Measurements from ENCODE around the gene CDRT15.
"Not testable (repeated sequence)": the region's sequence is repeated elsewhere in the genome, so short reads cannot be mapped to it uniquely, and the experiment has no call there.

Gene CDRT15

DNA sequence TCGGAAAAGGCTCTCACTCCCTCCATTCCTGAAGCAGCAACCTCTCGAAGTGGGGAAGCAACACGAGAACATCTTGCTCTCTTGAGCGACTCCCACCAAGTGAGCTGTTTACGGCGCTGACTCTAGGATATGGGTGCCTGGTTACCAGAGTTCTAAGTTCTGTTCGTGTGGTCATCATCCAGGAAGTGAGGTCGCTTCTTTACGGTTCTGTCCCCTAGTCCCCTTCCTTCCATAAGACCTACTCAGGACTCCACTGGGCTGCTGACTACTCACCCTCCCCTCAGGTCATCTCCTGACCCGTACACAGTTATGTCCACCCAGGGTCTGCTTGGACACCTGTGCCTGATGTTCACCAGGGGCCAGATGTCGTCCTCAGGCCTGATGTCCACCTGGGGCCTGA, at the start of gene CDRT15:
Gene CDRT15 (minus strand): TSS at position 101 of the 400 bp plus-strand sequence. CDS start 29 bp downstream, at position 72.
- not testable (repeated sequence) for DNase-seq

DNA sequence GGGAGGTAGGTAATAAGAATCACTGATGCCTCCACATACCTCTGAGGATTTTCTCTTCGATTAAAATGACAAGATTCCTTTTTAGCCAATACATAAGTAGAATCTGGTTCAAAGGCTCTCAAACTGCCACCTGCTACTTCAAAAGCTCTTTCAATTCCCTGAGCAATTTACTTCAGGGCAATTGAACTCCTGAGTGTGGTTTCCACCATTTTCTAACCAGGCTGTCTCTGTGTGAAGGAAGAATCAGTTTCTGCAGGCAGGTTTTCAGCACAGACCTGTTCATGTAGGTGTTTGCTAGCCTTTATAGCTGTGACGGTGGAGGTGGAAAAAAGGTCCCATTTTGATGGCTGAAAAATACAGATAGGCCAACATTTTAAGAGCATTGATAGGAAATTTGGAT, 46.1 kb upstream of the CDRT15 start:
- DNase-seq = no peak

DNA sequence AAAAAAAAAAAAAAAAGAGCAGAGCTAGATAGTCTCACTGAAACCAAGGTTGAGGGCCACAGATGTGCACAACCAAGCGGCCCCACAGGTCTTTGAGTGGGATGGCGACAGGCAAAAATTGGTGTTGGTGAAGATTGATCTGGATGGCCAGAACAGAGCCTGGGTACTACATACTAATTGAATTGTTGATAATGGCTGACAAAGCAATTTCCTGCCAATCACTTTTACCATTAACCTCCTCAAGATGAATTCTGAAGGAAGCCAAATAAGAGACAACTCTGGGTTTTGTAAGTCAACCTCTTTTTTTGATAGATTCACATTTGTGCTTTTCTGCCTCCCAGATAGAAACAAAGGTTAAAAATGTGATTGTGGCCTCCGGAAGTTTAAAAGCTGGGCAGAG, 44.9 kb upstream of the CDRT15 start:
- no peak for DNase-seq

DNA sequence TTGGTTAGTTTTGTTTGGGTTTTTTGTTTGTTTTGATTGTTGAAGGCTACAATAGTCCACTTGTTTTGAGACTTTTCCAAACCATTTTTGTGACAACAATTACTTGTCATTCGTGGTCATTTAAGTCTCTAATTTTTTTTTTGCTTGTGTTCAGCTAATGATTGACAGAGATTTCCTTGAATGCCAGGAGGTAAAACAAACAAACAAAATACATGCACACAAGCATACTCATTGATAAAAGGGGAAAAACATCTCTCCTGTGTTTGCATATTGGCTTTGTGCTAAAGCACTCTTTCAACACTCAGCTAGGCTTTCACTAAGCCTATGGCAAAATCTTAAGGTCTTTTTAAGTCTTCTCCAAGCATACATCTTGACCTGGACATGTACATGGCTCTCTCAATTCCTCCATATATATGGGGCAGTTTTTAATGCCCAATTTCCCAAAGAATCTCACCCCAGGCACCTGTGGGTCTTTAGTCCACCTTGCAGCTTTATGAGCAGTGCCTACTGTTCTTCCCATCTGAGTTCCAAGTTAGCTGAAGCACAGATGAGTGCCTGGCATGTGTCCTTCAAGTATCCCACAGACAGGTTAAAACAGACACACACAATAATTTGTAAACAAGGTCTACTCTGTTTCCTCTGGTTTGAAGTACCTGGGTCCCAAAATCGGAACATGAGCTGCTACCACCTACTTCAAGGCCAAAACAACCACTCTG, 40.0 kb upstream of the CDRT15 start:
- no peak for DNase-seq

DNA sequence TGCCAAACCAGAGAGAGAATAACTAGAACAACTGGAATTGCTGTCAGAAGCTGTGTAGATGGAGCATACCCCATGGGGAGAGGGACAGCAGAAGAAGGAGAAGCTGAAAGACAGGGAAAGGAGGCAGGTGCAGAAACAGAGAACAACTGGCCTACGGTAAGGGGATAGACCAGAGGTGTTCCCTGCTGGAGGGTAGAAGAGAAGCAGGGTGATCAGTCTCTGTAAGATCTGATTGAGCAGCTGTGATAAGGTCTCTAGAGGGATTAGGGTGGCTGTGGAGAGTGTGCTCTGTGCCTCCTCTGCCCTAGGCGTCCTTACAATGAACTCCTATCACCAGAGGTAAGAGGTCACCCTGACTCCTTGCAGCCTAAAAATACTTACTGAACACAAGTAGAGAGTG, 33.8 kb upstream of the CDRT15 start:
- no peak for DNase-seq

DNA sequence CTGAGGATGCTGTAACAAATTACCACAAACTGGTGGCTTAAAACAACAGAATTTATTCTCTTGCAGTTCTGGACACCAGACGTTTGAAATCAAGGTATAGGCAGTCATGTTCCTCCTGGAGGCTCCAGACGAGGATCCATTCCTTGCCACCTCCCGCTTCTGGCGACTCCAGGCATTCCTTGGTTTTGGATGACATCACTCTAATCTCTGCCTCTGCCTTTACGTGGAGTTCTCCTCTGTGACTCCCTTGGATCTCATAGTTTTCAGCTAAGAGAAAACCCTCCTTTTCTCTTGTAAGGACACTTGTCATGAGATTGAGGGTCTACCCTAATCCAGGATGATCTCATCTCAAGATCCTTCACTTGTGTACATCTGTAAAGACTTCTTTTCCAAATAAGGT, 32.8 kb upstream of the CDRT15 start:
- no peak for DNase-seq

DNA sequence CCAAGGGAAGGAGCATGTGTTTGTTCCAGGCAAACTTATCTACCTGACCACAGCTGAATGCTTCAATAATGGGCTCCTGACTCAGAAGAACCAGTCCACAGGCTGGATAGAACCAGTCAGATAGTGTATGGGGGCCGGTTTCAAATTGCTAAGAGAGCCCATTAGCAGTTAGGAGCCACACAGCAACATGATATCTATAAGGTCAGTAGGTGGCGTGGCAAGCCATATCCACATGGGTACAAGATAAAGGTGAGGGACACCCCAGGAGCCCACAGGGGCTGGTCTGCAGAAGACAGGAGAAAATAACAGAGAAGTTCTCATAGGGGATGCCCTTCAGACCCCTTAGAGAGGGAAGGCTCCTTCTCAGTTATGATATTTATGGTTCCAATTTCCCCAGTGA, 31.6 kb upstream of the CDRT15 start:
- DNase-seq = peak in 1 of 3 donors; percentile 6

DNA sequence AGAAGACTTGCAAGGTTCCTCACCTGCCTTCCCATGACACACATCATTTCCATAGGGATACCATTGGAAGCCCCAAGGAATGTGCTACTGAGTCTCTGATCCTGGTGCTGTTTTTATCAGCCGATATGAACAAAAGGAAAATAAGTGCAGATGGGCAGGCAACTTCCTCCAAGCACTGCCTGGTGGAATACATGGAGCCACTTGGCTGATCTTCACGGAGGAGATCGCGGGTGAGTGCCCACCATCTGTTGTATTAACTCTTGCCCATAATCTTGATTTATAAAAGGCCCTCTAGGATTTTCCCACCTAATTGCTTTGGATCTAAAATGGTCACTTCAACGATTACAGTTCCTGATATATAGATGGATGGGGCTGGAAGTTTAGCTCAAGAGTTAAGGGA, 24.7 kb upstream of the CDRT15 start:
- DNase-seq = no peak

DNA sequence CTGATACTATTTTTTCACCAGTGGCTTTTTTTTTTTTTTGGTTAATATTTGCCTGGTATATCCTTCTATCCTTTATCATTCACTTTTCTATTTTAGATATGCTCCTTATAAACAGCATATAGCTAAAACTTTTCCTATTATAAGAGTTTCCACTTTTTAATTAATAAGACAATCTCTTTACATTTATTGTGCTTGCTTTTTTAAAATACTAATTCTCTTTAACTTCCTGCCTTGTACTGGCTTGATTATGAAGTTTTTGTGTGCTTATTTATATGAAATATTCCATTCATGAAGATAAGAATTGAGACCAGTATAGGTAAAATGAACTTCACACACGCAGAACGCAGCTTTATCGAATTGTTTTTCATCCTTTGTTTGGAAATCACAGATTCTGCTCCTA, 9.0 kb upstream of the CDRT15 start:
- no peak for DNase-seq

DNA sequence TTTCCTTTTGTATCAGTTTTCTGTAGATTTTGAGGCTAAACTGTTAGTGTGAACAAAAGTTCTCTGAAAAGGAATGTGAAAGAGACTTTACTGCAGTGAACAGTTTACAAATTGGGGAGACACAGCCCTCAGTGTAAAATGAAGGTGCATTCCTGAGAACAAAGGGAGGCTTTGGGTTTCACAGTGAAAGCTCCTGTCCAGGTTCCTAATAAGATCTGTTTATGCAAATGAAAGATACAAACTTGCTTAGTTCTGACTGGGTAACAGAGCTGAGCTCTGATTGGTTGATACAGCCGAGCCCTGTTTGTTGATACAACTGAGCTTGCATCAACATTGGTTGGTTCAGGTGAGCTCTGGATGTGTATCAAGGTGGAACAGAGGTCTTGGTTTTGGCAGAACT, 8.3 kb upstream of the CDRT15 start:
- no peak for DNase-seq

DNA sequence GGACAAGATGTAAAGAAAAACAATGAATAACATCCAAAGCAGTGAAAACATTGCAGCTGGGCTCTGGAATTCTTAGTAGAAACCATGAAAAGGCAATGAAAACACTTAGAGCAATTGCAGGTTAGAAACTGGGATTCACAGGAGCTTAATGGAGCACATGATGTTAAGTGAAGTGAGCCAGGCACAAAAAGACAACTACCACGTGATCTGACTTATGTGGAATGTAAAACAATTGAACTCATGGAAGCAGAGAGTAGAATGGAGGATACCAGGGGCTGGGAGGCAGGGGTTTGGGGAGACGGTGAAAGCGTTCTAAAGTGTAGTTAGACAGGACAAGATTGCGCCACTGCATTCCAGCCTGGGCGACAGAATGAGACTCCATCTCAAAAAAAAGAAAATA, 2.6 kb upstream of the CDRT15 start:
- not testable (repeated sequence) for DNase-seq

DNA sequence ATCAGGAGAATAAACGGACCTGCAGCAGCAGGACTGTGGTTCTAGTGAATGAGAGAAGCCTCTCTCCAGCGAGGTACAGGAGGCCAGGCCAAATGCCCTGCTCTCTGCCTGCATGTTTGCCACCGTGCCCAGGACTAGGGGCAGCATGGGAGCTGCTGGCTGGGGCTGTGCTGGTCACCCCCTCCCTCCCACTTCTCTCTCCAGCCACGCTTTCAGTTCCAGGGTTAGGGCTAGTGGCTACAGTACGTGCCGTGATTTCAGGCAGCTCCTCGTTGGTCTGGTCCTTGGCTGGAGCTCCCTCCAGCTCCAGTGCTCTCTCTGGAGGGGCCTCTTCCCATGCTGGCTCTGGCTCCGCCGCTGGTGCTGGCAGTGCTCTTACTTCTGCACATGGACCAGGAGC, 630 bp downstream of the CDRT15 start:
- DNase-seq = not testable (repeated sequence)

DNA sequence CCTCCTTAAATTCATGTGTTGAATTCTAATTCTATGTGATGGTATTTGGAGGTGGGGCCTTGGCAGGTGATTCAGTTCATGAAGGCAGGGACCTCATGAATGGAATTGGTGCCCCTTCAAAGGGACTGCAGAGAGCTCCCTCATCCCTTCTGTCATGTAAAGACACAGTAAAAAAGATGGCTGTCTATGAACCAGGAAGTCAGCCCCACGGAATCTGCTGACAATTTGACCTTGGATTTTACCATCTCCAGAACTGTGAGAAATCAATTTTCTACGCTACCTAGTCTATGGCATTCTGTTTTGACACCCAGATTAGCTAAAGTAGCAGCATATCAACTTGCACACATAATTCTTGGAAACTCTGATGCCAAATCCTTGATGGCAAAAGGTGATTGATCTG, 1.6 kb downstream of the CDRT15 start:
- DNase-seq = not testable (repeated sequence)

DNA sequence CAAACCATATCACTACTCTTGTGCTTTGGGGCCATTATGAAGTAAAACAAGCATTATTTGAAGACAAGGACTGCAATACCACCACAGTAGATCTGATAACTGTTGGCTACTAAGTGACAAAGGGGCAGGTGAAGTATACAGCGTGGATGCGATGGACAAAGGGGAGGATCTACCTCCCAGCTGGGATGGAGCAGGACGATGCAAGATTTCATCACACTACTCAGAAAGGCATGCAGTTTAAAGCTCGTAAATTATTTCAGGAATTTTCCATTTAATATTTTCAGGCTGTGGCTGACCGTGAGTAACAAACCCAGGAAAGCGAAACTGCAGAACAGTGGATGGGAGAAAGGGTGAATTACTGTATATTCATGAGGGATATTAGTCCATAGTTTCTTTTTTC, 5.5 kb downstream of the CDRT15 start:
- not testable (repeated sequence) for DNase-seq

DNA sequence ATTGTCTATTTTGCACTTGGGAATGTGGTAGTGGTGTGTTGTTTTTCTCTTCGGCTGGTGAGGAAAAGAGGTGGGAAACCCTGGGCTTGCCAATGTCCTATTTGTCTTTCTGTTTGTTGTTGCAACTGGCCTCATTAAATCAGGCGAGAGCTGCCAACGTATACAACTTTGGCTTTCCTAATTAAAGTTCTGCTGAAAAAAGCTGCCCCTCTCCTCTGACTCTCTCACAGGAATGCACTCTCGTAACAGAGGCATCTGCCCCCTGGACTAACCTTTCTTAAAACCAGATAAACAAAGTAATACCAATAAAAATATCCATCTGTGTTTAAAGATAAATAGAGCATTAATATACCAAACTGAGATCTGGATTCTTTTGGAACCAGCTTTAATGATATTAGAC, 7.8 kb downstream of the CDRT15 start:
- DNase-seq = no peak

DNA sequence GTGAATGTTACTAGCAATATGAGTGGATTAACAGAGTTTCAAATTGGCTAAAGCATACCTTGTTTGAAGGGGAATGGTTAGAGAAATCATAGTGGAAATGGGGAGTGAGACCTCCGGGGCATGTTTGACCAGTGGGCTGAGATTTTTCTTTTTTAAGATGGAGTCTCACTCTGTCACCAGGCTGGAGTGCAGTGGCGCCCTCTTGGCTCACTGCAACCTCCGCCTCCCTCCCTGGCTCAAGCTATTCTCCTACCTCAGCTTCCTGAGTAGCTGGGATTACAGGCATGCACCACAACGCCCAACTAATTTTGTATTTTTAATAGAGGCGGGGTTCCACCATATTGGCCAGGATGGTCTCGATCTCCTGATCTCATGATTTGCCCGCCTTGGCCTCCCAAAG, 9.6 kb downstream of the CDRT15 start:
- DNase-seq = no peak

DNA sequence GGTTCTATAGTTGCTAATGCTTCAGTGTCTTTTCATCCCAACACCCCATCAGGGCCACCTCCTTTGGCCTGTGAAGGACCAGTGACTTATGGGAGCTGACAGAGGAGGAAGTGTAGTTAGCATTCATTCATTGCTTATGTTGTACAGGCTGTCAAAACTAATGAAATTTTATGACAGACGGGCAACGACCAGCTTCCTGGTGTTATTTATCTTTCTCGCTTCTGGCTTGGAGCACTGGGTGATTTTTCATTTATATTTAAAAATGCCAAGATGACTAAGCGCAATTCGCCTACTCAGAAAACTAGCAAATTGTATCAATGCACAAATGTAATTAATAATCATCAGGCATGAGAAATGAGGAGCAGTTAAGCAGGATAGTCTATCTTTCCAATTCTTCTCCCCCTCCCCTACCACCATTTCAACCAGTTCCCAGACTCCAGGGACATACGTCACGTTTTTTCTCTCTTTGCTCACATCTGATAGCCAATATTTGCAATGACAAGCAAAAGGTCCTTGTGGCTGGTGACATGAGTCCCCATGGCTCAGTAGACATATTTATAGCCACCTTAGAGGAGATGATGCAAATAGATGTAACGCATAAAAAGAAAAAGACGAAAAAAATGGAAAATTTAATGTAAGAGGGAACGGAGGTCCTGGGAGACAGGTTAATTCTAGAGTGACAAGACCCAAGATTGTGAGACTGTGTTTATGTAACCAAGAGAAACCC, 11.2 kb downstream of the CDRT15 start:
- no peak for DNase-seq

DNA sequence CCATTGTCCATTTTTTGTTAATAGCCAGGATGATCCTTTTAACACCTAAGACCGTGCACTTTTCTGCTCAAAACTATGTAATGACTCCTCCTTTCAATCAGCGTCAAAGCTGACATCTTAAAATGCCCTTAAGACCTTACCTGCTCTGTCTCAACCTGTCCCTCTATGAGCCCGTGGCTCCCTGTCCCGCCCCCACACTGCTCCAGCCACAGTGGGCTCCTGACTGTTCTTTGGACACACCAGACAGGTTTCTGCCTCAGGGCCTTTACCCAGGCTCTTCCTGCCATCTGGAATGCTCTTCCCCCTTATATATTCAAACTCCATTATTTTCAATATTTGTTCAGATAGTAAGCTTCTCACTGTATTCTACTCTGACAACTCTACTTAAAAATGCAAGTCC, 14.1 kb downstream of the CDRT15 start:
- no peak for DNase-seq

DNA sequence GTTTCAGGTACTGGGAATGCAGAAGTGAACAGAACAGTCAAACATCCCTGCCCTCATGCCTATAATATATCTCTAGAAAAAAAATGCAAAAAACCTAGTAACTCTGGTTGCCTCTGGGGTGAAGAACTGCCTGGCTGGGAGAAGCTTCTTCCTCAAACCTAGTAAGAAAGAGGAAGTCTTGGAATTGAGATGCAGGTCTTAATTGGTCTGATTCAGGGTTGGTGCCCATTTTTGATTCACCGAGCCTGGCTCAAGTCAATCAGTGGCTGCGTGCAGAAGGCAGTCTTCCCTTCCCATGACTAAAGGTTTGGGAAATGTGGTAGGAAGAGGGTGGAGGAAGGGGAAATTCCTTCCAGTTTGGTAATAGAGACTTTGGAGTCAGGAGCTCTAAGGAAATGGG, 22.4 kb downstream of the CDRT15 start:
- peak; percentile 33 to 42 (median 36) for DNase-seq

DNA sequence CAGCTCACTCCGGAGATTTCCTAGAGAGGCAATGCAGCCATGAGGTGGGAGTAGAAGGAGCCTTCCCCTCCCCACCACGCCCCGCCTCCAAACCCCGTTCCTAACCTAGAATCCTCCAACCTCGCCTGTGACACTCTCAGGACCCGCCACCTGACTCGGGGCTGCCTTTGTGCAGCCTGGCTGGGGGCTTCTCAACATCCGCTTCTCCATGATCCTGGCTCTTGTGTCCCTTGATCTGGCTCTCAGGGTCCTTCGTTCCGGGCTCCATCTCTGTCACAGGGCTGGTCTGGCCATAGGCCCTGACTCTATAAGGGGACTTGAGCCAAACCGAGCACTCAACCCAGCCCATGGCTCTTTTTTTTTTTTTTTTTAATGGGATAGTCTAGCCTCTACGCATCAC, 24.3 kb downstream of the CDRT15 start:
- DNase-seq = no peak

DNA sequence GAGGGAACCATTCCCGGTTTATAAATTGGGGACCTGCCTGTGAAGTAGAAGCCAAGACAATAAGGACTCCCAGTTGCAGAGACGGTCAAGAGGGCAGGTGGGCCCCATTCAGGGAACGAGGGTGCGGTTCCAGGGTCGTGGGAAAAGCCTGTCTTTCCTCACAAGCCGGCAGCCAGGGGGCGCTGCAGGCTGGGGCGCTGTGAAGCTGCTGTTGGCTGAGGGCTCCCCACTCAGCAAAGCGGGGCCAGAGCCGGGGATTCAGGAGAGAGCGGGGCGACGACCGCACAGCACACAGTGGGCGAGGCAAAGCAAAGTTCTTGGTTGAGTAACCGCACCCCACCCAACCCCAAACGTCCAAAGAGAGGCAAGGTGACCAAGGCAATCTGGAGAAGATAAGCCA, 24.9 kb downstream of the CDRT15 start:
- DNase-seq = peak; percentile 44 to 81 (median 63)

DNA sequence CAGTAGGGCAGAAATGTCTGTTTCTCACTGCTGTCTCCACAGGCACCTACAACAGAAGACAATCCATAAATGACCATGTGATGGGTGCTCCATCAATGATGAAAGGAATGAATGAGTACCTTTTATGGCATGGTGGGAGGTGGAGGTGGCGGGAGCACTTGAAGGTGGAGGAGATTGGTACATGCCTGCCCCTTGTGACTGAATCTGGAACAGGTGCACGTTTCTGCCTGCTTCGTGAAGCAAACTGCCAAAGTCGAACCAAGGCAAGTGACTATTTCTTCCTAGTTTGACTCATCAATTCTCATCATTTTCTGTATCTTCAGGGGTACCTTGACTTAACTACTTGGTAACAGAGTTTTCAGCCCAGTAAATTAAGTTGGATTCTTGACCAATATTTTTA, 25.4 kb downstream of the CDRT15 start:
- no peak for DNase-seq

DNA sequence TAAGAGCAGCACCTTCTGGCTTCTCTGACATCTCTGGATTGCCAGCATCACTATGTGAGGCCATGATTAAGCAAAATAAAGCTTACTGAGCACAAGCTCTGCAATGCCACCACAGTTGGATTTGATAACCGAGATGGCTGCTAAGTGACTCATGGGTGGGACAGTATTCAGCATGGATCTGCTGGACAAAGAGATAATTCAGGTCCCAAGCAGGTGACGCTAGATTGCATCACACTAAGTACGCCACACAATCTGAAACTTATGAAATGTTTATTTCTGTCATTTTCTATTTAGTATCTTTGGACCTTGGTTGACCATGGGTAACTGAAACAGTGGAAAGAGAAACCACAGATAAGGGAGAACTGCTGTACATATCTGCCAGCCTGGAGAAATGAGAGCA, 27.4 kb downstream of the CDRT15 start:
- DNase-seq = no peak

DNA sequence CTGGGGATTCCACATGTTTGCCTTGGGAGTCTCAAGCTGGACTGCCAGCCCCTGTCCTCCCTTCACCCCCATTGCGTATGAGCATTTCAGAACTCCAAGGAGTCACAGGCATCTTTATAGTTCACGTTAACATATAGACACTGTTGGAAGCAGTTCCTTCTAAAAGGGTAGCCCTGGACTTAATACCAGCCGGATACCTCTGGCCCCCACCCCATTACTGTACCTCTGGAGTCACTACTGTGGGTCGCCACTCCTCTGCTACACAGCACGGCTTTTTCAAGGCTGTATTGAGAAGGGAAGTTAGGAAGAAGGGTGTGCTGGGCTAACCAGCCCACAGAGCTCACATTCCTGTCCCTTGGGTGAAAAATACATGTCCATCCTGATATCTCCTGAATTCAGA, 28.9 kb downstream of the CDRT15 start:
- no peak for DNase-seq

DNA sequence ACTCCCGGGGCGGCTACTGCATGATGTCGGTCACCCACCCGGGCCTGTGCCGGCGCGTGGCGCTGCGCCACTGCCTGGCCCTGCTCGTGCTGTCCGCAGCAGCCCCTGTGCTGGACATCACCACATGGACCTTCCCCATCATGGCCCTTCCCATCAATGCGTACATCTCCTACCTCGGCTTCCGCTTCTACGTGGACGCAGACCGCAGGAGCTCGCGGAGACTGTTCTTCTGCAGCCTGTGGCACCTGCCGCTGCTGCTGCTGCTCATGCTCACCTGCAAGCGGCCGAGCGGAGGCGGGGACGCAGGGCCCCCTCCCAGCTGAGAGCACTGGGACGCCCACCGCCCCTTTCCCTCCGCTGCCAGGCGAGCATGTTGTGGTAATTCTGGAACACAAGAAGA, 29.8 kb downstream of the CDRT15 start:
- no peak for DNase-seq

Measured in suppressor macrophage treated with lipopolysaccharide for 1 hour (primary cell).